Omental fat pad (tissue), 4 donors: ENCODE results near the gene PDGFC. TPM values are rescaled to one million over a fixed set of nuclear protein-coding genes. Genes with fewer than 3 reads are reported as not detected.

Experiments
- ATAC-seq: fragments of 150-250 bp; one replicate; pipeline ENCODE4 v1.9.1; 2016; ENCODE audit warnings: mild to moderate bottlenecking, moderate library complexity; ENCODE audit not compliant: low FRiP score
- DNase-seq: peaks from one replicate; pipeline ENCODE4 v3.0.0-alpha.2; 2019; ENCODE audit warnings: low spot score
- CTCF ChIP-seq, 3 donors: fragments of 450-650 bp; IDR thresholded peaks; one replicate each; pipeline ENCODE4 v1.5.1; 2016 to 2017; ENCODE audit warnings: antibody characterized with exemption in 3 of 3, mild to moderate bottlenecking in 3 of 3, moderate library complexity in 2 of 3
- total RNA-seq, 4 donors: library from RNA; depleted of rRNA; stranded (reverse); fragments of >200 nt; gene quantifications; one replicate each; pipeline ENCODE4 v1.1.0, GENCODE V29; 2016

Gene PDGFC
- total RNA-seq, 4 donors from 2014 or later: 22.5 to 38.2 (median 33.1) TPM

DNA sequence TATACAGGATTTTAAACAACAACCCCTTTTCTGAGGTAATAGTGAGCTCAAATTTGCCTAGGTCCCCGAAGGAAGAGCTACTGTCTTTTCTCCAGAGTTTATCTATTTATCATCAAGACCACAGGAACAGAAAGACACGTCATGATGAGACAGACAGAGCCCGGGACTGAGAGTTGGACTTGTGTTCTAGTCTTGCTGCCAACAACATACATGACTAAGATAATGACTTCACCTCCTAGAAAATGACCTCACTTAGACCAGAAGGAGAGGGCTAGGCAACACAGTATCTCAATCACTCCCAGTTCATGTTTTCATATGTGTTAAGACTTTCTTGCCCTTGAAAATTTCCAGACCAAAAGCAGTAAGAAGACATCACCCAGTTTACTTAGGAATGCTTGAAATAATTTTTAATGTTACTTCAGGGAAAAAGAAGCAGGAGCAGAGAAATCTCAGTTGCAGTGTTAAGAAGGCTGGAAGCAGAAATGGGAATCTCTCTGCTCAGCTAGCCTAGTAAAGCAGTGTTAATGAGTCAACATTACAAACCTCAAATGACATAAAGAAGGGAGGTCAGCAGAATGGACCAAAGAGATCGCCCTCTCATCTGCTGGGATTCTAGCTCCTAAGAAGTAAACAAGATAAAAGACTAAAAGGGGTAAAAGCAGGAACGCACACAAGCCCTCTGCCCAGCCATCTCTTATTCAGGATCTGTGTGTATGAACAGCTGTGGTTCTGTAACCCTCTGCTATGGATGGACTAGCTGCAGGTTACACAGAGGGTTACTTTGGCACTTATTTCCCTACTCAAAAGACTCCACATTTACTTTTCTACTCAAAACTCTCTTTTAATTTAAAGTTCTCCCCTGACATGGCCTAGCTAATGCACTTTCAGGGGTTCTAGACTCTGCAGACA lies 24.8 kb downstream of the PDGFC start:
- ATAC-seq (peak; percentile 85), DNase-seq (no peak)
- no peak for TF ChIP-seq CTCF (IDR thresholded peaks at IDR 0.05)

- TF ChIP-seq CTCF (IDR thresholded peaks at IDR 0.05): no peak
- no peak for DNase-seq
- ATAC-seq: no peak
These were observed 26.1 kb downstream of the PDGFC start for GRCh38 chr4:156945532-156945931.

- no peak for DNase-seq
- TF ChIP-seq CTCF (IDR thresholded peaks at IDR 0.05): no peak
- no peak for ATAC-seq
These were observed 28.6 kb downstream of the PDGFC start for GRCh38 chr4:156942991-156943390.

DNA sequence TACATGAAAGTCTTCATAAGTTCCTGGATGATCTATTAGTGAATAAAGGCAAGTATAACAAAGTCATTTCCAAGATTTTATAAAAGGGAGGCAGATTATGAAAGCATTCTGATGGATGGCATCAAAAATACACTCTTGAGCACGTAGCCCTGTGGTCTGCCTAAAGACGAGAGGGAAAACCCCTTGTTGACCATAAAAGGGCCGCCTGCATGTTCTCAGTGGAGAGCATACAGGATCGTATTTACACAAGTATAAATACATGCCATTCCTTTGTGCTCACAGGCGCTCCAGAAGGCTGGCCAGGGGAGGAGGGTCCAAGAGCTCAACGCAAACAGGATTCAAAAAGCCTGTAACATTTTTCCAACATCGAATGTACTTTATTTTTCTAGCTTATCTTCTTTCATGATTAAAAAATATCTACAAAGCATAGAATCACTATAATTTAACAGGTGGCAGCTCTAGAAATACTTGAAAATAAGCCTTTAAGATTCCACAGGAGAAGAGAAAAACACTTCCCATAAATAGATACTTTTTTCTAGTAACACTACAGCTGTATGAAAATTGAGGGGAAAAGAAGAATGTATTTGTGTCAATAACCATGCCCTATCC lies 29.6 kb downstream of the PDGFC start:
- DNase-seq (no peak), ATAC-seq (peak; percentile 67)
- TF ChIP-seq CTCF (IDR thresholded peaks at IDR 0.05): no peak

DNA sequence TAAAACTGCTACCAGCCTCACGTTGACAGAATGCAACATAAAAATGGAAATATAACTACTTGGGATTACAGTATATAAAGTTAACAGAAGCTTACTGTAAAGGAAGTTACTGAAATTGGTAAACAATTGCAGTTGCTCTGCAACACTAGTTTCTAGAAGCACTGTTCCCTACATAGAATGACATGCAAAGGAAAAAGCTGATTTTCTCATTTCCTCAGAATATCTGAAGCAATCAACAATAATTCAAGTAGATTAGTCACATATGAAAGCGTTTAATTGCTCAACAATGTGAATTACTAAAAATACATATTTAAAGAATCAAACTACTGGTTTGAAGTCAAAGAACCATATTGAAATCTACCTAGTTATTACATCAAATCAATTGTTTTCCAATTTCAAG lies 31.8 kb downstream of the PDGFC start:
- DNase-seq: no peak
- ATAC-seq: no peak
- no peak for TF ChIP-seq CTCF (IDR thresholded peaks at IDR 0.05)

GRCh38 chr4:156939139-156939538 lies 32.5 kb downstream of the PDGFC start:
- ATAC-seq (no peak), DNase-seq (no peak)
- no peak for TF ChIP-seq CTCF (IDR thresholded peaks at IDR 0.05)

DNA sequence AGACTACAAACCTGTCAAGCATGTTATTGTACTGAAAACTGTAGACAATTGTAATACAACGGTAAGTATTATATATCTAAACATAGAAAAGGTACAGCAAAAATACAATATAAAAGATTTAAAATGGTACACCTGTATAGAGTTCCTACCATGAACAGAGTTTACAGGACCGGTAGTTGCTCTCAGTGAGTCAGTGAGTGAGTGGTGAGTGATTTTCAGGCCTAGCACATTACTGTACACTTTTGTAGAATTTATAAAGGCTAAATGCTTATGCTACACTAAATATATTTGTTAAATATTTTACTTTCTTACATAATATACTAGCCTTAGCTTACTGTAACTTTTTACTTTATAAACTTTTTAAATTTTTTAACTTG lies 37.4 kb downstream of the PDGFC start:
- TF ChIP-seq CTCF (IDR thresholded peaks at IDR 0.05): no peak
- ATAC-seq (no peak), DNase-seq (no peak)
